Non-pigmented ciliary epithelial cell (primary cell): ENCODE results near the gene ATAD3C.
A peak's percentile ranks its signal among the peaks of the same experiment; 100 is the strongest.
"Not testable (repeated sequence)": the region's sequence is repeated elsewhere in the genome, so short reads cannot be mapped to it uniquely, and the experiment has no call there.

Experiments
- DNase-seq: peaks from one replicate; pipeline ENCODE4 v3.0.0-alpha.2; 2010; ENCODE audit warnings: low read depth

ATAD3C gene

DNA sequence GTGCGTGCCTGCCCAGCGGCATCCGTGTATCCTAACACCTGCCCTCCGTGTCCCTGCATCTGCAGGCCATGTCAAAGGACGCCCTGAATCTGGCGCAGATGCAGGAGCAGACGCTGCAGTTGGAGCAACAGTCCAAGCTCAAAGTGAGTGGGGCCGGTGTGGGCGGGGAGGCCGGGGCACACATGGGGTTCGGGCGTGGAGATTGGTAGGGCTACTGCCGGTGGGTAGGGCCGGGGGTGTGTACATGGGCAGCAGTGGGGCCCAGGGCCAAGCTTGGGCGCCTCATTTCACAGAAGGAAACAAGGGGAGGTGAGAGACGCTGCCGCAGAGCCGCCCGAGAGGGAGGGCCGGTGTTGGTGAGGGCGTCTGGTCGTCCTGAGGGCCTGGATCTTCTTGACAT is 1.1 kb downstream of the ATAD3C start:
- not testable (repeated sequence) for DNase-seq

DNA sequence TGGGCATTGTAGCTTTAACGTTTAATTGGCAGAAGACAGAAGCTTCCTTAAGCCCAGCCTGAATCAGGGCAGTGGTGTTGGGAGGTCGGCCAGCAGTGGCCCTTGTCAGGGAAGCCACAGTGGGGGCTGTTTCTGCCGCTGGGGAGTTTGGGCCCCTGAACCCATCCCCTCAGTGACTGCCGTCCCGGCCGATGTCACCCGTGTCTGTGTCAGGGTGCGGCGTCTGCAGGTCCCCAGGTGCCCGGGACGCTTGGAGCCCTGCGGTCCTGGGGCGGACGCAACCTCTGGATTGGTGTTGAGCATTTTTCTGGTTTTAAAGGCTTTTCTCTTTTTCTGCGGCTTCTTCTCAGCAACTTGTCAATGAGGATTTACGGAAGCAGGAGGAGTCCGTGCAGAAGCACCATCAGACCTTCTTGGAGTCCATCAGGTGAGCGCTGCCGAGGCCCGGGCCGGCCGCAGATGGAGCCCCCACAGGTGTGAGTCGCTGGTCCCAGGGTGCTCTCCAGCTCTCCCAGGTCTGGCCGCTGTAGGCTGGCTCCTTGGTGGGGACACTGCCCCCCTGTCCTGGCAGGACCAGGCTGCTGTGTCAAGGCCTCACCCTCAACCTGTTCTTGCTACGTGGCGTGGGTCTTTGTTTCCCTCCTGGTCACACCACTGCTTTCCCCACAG is 2.3 kb downstream of the ATAD3C start:
- no peak for DNase-seq

DNA sequence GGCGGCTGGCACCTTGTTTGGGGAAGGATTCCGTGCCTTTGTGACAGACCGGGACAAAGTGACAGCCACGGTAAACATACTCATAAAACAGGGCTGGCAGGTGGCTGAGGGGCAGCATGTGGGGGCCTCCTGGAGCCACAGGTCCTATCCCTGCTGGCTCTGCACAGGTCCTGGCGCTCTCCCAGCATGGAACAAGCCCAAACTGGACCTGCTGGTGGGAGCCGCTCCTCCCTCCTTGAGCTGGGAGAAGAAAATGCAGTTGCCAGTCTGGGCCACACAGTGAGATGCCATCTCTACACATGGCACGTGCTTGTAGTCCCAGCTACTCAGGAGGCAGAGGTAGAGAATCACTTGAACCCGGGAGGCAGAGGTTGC is 2.9 kb downstream of the ATAD3C start:
- not testable (repeated sequence) for DNase-seq

DNA sequence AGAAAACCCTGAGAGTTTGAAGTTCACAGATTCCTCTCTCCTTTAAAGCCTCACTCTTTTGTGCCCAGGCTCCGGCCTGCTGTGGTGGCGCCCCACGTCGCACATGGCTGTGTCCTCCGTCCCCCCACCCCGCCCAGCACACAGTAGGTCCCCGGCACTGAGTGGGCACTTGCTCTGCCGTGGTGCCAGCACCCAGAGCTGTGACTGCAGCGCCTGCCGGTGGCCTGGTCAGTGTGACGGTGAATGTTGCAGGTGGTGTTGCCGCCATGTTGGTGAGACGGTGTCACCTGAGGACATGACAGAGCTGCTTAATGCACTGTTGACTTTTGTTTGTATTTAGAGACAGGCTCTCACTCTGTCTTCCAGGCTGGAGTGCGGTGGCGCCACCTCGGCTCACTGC is 3.4 kb downstream of the ATAD3C start:
- DNase-seq, result no peak

DNA sequence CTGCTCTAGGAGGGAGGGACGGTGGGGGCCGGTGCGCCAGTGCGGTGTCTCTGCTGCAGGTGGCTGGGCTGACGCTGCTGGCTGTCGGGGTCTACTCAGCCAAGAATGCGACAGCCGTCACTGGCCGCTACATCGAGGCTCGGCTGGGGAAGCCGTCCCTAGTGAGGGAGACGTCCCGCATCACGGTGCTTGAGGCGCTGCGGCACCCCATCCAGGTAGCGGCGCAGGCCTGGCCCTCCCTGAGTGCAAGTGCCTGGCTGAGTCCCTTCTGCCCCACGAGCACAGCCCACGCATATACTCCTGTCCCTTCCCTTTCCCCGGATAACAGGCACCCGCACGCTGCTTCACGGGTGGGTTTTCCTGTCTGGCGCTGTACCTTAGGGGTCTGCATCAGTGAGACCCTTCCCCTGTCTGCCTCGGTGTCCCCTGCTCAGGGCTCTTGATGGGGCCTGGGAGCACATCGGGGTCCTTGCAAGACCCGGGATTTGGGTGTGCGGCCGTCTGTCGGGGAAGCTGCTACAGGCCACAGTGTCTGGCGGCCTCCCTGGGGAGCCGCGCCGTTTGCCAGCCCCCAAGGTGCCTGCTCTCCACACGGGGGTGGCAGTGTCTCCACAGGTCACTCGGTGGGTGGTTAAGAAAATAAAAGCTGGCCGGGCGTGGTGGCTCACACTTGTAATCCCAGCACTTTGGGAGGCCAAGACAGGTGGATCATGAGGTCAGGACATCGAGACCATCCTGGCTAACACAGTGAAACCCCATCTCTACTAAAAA is 5.0 kb downstream of the ATAD3C start:
- not testable (repeated sequence) for DNase-seq

DNA sequence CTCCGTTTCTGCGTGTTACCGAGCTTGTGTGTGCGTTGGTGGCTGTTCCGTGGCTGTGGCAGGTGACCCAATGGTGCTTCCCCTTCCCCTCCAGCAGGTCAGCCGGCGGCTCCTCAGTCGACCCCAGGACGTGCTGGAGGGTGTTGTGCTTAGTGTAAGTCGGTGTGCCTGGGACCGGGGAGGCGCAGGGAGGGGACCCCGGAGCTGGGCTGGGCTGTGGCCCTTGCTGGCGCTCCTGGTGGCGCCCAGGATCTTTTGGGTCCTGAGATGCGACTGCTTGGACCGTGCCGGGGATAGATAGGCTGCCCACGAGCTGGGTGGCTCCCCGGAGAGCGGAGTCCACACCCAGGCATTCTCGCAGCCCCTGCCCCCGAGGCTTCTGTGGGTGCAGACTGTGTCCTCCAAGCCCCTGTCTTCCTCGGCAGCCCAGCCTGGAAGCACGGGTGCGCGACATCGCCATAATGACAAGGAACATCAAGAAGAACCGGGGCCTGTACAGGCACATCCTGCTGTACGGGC is 5.9 kb downstream of the ATAD3C start:
- no peak for DNase-seq

DNA sequence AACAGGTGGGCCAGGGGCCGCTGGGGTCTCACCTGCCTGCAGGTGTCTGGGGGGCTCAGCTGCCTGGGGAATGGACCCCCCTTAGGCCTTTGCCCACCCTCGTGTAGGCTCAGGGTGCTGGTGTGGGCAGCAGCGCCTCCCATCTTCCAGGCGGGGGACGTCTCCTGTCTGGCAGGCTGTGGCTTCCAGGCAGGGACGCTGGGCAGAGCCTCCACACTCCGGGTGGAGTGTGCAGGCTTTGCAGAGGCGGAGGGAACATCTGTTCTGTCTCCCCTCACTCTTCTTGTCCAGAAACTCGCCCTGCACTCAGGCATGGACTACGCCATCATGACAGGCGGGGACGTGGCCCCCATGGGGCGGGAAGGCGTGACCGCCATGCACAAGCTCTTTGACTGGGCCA is 6.4 kb downstream of the ATAD3C start:
- not testable (repeated sequence) for DNase-seq

DNA sequence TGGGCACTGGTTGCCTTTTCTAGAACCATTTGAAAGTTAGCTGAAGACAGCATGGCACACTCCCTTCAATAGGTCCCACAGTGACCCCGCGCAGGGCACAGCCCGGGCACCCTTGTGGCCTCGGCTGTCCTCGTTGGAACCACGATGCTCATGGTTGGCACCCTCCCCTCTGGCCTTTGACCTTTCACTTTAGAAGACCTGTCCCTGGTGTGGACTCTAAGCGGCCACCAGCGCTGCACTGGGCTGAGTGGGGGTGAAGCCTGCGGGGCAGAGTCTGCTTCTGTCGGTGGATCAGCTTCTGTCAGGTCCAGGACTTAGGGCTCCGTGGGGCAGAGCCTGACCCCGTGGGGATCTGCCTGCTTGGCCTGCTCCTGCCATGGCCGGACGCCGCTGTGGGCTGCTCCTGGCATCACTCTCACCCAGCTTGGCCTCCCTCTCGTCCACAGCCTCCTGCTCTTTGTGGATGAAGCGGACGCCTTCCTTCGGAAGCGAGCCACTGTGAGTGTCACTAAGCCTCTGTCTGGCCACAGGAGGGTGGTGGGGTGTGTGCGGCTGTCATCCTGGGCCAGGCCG is 7.3 kb downstream of the ATAD3C start:
- not testable (repeated sequence) for DNase-seq

DNA sequence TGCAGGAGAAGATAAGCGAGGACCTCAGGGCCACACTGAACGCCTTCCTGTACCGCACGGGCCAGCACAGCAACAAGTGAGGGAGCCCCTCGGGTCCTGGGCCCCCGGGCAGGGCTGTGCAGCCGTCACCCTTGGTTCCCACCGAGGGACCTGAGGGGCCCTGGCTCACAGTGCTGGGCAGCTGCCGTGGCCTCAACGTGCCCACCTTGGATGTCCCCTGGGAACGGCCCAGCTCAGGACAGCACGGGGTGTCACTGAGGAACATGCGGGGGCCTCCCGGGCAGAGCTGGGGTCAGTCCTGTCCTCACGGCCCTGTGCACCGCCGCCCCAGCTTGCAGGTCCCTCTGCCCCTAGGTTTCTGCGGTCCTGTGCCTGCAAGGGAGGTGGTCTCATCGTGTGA is 9.7 kb downstream of the ATAD3C start:
- DNase-seq, result not testable (repeated sequence)

DNA sequence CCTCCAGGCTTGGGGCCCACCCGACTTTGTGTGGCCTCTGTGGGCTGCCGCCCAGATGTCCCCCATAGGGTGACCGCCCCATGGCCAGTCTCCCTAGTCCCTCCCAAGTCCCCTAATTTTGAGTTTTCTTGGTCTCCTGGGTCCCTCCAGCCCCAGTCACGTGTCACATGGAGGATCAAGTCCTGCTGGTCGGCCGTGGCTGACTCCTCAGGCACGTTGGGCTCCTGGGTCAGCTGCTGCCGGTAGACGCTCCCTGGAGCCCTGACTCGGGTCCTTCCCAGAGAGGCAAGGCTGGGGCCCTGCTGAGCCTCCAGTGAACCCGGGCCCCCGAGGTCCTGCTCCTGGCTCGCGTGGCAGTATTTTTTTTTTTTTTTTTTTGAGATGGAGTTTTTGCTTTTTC is 10.2 kb downstream of the ATAD3C start:
- DNase-seq, result not testable (repeated sequence)

DNA sequence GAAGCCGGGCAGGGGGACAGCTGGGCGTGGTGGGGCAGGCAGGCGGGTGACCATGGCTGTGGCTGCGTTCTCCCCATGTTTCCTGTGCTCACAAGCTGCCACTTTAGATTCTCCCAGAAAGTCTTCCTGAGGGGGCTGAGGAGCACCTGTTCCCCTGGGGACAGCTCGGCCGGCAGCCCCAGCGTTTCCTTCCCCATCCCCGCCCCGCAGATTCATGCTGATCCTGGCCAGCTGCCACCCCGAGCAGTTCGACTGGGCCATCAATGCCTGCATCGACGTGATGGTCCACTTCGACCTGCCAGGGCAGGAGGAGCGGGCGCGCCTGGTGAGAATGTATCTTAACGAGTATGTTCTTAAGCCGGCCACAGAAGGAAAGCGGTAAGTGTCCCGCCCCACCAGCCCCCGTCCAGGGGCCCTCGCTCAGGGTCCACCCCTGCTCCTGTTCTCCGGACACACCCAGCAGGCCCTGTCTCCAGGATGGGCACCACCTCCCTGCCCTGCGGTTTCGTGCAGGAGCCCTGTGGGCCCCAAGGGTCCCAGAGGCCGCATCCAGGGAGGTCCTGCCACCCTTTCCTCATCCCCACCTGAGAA is 11.1 kb downstream of the ATAD3C start:
- no peak for DNase-seq

DNA sequence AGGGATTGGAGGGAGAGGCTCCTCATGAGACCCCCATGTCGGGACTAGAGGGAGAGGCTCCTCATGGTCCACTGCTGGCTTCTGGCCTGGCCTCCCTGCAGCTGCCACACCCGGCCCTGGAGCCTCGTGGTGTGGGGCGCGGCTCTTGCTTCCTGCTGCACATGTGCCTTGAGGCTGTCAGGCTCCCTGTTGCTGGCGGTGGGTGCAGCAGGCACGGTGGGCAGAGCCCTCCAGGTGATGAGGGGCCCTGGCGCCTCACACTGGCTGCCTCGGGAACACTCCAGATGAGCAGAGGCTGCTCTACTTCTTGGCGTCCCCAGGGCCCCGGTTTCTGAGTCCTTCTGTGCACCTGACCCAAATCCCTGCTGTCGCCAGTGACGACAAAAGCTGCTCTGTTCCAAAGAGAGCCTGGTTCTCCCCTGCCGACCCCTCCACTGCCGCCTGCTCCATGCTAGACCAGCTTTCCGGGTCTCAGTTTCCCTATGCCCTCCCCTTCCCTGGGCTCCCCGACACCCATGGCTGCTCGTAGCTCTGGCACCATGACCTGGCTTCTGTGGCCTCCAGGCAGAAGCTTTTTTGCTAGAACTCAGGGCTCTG is 12.3 kb downstream of the ATAD3C start:
- DNase-seq, result no peak

DNA sequence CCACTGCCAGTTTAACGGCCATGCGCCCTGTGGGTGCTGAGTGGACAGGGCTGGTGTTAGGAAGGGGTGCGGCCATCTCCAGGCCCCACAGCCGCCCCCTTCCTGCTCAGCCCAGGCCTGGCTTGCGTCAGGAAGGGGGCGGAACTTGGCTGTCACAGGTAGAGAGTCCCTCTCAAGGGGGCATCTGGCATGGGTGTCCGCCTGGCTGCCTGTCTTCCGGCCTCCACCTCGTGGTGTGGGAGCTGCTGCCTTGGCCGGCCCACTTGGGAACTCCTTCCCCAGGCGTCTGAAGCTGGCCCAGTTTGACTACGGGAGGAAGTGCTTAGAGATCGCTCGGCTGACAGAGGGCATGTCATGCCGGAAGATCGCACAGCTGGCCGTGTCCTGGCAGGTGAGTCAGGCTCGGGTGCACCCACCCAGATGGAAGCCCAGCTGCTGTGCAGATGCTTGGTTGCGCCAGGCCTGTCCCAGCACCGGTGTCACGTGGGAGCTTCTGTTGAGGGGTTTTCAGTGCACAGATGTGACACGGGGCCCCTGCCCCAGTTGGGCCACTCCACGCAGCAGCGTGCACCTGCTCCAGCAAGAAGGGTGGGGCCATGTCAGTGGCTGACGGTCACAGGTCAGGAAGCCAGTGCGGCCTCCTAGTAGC is 13.0 kb downstream of the ATAD3C start:
- DNase-seq, result no peak

DNA sequence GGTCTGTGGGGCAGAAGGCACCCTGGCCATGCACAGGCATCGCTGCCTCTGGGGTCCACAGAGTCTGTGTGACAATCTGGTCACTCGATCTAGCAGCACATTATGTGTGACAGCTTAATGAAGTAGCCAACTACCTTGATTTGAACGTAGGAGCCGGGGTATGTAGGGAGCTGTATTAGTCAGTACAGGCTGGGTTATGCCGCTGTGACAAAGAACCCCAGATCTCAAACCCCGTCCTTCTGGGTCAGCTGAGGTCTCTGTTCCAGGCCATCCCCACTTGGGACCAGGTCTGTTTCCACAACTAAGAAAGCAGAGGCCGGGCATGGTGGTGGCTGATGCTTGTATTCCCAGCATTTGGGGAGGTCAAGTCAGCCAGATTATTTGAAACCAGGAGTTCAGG is 13.8 kb downstream of the ATAD3C start:
- DNase-seq, result no peak

DNA sequence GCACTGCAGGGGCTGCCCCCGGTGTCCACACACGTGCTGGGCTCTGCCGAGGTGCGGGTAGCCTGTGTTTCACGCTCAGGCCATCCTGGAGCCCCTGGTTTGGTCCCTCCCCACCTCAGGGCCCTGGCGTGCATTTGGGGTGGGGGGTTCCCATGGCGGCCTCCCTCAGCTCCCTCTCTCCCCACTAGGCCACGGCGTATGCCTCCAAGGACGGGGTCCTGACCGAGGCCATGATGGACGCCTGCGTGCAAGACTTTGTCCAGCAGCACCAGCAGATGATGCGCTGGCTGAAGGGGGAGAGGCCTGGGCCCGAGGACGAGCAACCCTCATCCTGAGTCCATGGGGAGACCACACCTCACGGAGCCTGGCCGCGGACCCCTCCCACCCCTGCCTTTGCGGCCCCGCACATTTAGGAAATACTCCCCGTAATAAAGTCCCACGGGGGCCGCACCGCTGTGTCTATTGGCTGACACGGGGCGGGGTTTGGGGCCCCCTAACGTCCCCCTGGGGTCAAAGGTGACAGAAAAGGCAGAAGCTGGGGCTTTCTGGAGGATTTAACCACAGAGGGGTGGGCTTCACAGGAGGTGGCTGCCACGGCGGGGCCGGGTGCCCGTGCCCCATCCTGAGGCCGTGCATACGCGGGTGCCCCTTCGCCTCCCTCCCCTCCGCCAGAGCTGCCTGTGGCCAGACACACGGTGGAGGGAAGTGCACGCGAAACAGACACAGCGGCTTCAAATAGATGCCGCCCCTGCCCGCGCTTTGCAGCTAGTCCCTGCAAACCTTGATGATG is 18.9 kb downstream of the ATAD3C start:
- not testable (repeated sequence) for DNase-seq

DNA sequence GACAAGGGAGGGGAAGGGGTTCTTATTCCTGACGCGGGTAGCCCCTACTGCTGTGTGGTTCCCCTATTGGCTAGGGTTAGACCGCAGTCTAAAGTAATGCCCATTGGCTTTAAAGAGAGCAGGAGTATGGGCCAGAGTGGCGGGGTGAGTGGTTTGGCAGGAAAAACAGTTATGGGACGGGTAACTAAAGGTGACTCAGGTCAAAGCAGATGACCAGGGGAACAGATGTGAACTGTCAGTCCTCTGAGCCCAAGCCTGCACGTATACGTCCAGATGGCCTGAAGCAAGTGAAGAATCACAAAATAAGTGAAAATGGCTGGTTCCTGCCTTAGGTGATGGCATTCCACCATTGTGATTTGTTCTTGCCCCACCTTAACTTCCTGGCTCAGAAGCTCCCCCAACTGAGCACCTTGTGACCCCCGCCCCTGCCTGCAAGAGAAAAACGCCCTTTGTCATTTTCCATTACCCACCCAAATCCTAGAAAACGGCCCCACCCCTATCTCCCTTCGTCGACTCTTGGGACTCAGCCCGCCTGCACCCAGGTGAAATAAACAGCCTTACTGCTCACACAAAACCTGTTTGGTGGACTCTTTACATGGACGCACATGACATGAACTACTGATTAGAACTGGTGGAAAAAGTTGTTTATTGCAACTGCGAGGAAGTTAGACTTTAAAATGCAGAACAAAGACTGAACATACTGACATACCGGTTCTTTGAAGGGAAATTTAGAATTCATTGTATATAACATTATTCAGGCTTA is 21.3 kb downstream of the ATAD3C start:
- DNase-seq, result no peak

DNA sequence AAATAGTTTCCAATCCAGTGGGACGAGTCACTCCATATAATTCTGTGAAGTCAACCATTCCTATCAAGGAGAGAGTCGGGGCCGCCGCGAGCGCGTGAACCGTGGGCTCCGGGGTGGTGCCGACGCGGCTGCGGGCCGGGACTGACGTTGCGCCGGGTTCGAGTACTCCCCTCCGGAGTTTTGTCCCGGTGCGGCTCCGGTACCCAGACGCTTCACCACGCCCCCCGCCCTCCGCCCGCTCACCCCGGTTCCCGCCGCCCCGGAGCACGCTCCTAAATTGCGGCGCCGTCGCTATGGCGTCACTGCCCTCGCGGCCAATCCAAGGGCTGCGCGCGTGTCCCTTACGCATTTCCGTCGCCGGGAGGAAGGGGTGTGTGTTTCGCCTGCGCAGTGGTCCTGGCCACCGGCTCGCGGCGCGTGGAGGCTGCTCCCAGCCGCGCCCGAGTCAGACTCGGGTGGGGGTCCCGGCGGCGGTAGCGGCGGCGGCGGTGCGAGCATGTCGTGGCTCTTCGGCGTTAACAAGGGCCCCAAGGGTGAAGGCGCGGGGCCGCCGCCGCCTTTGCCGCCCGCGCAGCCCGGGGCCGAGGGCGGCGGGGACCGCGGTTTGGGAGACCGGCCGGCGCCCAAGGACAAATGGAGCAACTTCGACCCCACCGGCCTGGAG is 22.0 kb downstream of the ATAD3C start, which contains the start of gene ATAD3B:
ATAD3B (plus strand) TSS at position 377 of the 664 bp plus-strand sequence; CDS start at position 497, 120 bp downstream.
- peak; percentile 44 for DNase-seq

DNA sequence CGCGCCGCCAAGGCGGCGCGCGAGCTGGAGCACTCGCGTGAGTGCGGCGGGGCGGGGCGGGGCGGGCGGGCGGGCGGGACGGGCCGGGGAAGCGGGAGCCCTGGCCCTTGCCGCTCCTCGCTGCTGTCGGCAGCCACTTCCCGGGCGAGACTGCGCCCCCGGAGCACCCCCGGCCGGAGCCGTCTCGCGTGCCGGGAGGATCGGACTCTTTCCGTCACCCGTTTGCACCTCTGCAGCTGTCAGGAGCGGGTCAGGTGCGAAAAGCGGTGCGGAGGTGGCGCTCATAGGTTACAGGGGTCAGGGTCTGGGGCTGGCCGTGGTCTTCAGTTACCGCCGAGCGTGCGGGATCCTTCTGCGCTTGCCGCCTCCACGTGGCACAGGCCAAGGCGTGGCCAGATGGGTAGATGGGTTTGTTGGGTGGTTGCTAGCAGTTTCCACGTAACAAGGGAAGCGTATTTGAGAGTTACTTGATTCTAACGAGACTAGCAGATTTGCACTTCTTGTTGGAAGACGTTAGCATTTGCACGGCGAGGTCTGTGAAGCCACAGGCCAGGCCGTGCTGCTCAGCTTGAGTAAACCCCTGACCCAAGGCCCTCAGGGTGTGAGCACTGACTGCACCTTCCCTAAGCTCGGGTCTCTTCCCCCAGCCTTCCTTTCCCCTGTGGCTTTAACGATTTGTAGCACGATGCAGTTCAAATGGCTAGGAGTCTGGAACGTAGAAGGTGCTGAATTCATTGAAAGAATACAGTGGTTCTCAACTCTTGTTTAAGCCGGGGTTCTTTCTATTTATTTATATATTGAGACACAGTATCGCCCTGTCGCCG is 22.8 kb downstream of the ATAD3C start:
- not testable (repeated sequence) for DNase-seq

DNA sequence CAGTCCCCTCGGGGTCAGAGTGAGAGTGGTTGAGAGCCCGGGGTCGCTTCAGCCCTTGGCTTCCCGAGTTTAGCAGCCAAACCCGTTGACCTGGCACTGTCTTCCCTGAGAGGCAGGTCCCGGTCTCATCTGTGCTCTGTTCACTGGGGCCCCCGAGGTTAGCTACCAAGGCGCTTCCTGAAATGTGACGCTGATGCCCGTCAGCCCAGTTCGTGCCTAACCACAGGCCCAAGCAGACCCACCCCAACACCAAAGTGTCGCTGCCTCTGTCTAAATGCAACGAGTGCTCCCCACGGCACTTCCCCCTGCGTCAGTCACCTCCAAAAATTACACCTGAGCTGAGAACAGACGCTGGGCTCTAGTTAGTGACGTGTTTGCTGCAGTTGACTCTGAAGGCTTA is 26.5 kb downstream of the ATAD3C start:
- DNase-seq, result not testable (repeated sequence)
